ENCODE data around the gene SLC17A2. TPM values are rescaled to one million over a fixed set of nuclear protein-coding genes. Genes with fewer than 3 reads are reported as not detected.

The SLC17A2 gene
- total RNA-seq, 4 donors from 2014 or later, result not detected

DNA sequence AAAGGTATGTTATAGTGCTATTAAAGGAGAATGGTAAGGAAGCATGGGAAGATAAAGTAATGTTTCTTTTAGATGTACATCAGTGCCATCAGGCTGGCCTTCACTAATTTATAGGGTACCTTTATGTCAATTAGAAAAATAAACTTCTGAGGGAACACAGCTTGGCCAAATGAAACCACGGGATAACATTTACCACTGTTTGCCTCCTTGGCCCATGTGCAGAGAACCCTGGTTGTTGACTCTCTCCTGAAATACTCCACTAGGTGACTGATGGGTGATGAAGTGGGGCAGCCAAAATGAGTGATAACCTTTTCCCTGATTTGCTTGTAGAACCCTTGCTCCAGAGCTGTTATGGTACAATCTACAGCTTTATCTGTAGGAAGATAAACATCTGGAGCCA is 41.6 kb upstream of the SLC17A2 start:
- no peaks in the 10 kb centered on the region for H3K27me3 ChIP-seq
- intact Hi-C loops (cut with DNase I), result no loop called here
- no peaks in the 10 kb centered on the region for H3K9me3 ChIP-seq
- H3K27ac ChIP-seq (replicated peaks in 1 of 4), result peak overlapping the region in 1 of 4 donors; percentile 49
- WGBS, result 88% methylated on average over 1 of the region's 1 CpG
- no peak for DNase-seq (ENCODE audit: extremely low spot score)
- H3K4me1 ChIP-seq, result peaks cover 6 to 33% (median 31%) of the 10 kb centered on the region in 4 donors
- no peak overlapping the region for H3K4me3 ChIP-seq
- no peak for TF ChIP-seq POLR2AphosphoS5 (IDR thresholded peaks at IDR 0.05)
- TF ChIP-seq EP300 (IDR thresholded peaks at IDR 0.05), result no peak
- TF ChIP-seq, protein P1, sequence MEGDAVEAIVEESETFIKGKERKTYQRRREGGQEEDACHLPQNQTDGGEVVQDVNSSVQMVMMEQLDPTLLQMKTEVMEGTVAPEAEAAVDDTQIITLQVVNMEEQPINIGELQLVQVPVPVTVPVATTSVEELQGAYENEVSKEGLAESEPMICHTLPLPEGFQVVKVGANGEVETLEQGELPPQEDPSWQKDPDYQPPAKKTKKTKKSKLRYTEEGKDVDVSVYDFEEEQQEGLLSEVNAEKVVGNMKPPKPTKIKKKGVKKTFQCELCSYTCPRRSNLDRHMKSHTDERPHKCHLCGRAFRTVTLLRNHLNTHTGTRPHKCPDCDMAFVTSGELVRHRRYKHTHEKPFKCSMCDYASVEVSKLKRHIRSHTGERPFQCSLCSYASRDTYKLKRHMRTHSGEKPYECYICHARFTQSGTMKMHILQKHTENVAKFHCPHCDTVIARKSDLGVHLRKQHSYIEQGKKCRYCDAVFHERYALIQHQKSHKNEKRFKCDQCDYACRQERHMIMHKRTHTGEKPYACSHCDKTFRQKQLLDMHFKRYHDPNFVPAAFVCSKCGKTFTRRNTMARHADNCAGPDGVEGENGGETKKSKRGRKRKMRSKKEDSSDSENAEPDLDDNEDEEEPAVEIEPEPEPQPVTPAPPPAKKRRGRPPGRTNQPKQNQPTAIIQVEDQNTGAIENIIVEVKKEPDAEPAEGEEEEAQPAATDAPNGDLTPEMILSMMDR (IDR thresholded peaks at IDR 0.05), result no peak
- TF ChIP-seq POLR2A (IDR thresholded peaks at IDR 0.05; ENCODE audit: low read depth), result no peak
- peaks cover 36 to 95% (median 77%) of the 10 kb centered on the region in 4 donors for H3K36me3 ChIP-seq

DNA sequence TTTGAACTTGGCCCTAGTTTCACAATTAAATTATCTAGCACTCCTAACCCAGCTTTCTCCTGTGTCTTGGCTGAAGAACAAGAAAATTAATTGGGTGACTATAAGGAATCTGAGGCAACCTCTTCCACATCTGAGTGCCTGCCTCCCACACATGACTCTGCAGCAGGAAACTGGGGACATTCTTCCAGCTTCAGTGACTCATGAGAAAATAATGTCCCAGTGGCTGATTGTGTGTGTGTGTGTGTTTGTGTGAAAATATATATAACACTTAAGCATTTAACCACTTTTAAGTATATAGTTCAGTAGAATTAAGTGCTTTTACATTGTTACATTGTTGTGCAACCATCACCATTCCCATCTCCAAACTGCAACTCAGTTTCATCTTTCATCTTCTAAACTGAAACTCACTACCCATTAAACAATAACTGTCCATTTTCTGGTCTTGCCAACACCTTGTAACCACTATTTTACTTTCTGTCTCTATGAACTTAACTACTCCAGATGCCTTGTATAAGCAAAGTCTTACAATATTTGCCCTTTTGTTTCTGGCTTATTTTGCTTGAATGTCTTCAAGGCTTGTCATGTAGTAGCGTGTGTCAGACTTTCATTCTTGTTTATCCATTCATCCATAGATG is 40.8 kb upstream of the SLC17A2 start:
- no peak overlapping the region for H3K4me3 ChIP-seq
- 66% methylated on average over 1 of the region's 1 CpG for WGBS
- H3K36me3 ChIP-seq, result peaks cover 35 to 95% (median 75%) of the 10 kb centered on the region in 4 donors

DNA sequence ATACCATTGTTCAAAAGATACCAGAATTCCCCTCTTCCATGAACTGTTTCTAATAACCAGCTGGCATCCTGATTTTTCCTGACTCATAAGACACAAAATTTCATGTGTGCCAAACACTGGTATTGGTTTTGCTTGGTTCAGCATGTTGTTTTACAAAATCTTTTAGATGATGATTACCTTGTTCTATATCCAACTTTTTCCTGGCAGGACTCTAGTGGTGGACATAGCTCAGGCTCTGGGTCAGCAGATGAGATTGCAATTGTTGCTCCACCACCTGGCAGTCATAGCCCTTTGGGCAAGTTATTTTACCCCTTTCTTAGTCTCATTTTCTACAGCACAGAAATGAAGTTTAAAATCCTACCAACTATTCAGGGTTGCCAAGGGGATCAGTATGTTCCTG is 38.3 kb upstream of the SLC17A2 start:
- no peak for DNase-seq (ENCODE audit: extremely low spot score)
- peaks cover 15 to 83% (median 54%) of the 10 kb centered on the region in 4 donors for H3K36me3 ChIP-seq
- peaks cover 24 to 65% (median 64%) of the 10 kb centered on the region in 4 donors for H3K4me1 ChIP-seq
- intact Hi-C loops (cut with DNase I), result no loop called here
- H3K27ac ChIP-seq (replicated peaks in 1 of 4), result no peak overlapping the region
- no peaks in the 10 kb centered on the region for H3K9me3 ChIP-seq
- no peak overlapping the region for H3K4me3 ChIP-seq
- no peaks in the 10 kb centered on the region for H3K27me3 ChIP-seq
- no peak for TF ChIP-seq POLR2AphosphoS5 (IDR thresholded peaks at IDR 0.05)
- TF ChIP-seq POLR2A (IDR thresholded peaks at IDR 0.05; ENCODE audit: low read depth), result no peak
- TF ChIP-seq, protein P1 (IDR thresholded peaks at IDR 0.05), result no peak
- no peak for TF ChIP-seq EP300 (IDR thresholded peaks at IDR 0.05)

More for the DNA sequence above, 40.8 kb upstream of the SLC17A2 start:
- DNase-seq (ENCODE audit: extremely low spot score), result no peak
- Histone ChIP-seq H3K27ac (replicated peaks in 1 of 4) (peak overlapping the region; percentile 32 to 49 (median 38)), H3K4me1 (peaks cover 11 to 40% (median 39%) of the 10 kb centered on the region in 4 donors), H3K9me3 (no peaks in the 10 kb centered on the region), H3K27me3 (no peaks in the 10 kb centered on the region)
- TF ChIP-seq, protein P1 (IDR thresholded peaks at IDR 0.05), result no peak
- peak; percentile 35 to 56 for TF ChIP-seq POLR2AphosphoS5 (IDR thresholded peaks at IDR 0.05)
- intact Hi-C loops (cut with DNase I), result no loop called here

DNA sequence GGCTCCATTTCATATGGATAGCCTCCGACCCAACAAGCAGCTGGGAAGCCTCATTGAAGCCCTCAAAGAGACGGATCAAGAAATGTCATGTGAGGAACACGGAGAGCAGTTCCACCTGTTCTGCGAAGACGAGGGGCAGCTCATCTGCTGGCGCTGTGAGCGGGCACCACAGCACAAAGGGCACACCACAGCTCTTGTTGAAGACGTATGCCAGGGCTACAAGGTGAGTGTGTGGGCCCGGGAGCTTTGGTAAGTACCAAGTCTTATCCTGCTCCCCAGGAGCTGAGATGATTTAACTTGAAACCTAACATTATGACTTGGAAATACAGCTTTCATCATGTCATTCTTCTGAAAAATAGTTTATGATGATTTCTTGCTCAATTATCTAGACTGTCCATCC is 36.2 kb upstream of the SLC17A2 start:
- Histone ChIP-seq H3K4me3 (no peak overlapping the region), H3K36me3 (peaks cover 7 to 62% (median 34%) of the 10 kb centered on the region in 4 donors)
- intact Hi-C loops (cut with DNase I), result no loop called here

More for the DNA sequence above, 36.2 kb upstream of the SLC17A2 start:
- H3K4me1 ChIP-seq, result peaks cover 30 to 79% (median 76%) of the 10 kb centered on the region in 4 donors
- WGBS, result 92% methylated on average over 9 of the region's 9 CpGs
- no peak for TF ChIP-seq POLR2AphosphoS5 (IDR thresholded peaks at IDR 0.05)
- TF ChIP-seq, protein P1 (IDR thresholded peaks at IDR 0.05), result no peak
- no peak for TF ChIP-seq POLR2A (IDR thresholded peaks at IDR 0.05; ENCODE audit: low read depth)
- TF ChIP-seq EP300 (IDR thresholded peaks at IDR 0.05), result no peak
- H3K9me3 ChIP-seq, result no peaks in the 10 kb centered on the region
- H3K27me3 ChIP-seq, result no peaks in the 10 kb centered on the region
- no peak for DNase-seq (ENCODE audit: extremely low spot score)
- H3K27ac ChIP-seq (replicated peaks in 1 of 4), result no peak overlapping the region

Measured in esophagus muscularis mucosa (tissue), 4 donors.